ENCODE measurements around the gene SVOPL. TPM values are rescaled to one million over a fixed set of nuclear protein-coding genes. Genes with fewer than 3 reads are reported as not detected.

The SVOPL gene
- total and polyA plus RNA-seq, 10 of the 15 experiments (the other 5 are each of a cell fraction or from before 2014, with no cell fraction given) = 0.15 TPM; not detected in 9

DNA sequence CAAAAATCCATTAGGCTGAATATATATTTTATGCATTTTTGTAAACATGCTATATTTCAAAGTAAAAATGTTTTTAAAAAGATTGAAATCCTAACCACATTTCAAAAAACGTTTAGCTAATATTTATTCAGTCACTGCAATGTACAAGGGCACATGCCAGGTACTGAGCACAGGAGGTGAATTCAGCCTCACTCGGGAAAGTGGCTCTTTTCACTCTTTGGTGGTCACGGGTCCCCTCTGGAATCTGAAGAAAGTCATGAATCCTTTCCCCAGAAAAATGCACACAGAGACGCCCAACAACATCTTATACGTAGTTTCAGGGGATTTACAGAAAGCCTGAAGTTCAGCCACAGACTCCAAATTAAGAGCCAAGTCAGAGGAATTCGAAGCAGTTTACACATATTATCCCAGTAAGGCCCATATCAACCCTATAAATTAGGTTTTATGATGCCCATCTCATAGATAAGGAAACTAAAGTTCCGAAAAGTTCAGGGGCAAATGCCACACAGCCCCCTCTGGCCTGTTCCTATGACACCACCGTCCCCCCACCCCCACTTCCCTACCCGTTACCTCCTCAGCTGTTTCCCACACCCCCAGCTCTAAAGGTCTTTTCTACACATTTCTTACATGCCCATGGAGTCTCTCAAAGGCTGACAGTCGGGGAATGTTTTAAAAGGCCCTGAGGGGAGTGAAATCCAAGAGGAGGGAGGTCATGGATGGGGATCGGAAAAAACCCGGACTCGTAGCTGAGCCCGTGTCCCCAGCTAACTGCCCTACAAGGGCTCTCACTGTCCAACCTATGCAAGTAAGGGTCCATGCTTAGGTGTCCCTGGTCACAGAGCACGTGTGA lies 9.6 kb upstream of the SVOPL start:
- BruUV-seq (replicated peaks) = no TSS peak
- POLR2A ChIA-PET = no interaction called here
- no peaks in the 10 kb centered on the region for H3K9me3 ChIP-seq (replicated peaks; ENCODE audit: control insufficient read depth, insufficient read depth, low read length)
- FAIRE-seq (no peak), DNase-seq (ENCODE audit: low read depth, low spot score) (no peak), ATAC-seq (no peak)
- no peaks in the 10 kb centered on the region for H3K4me1 ChIP-seq (ENCODE audit: control insufficient read depth, insufficient read depth, low read length)
- H2AFZ ChIP-seq (ENCODE audit: control insufficient read depth, low read depth, low read length) = no peak overlapping the region
- H4K20me1 ChIP-seq (ENCODE audit: control insufficient read depth, insufficient read depth) = no peaks in the 10 kb centered on the region
- H3K27me3 ChIP-seq (replicated peaks in 1 of 2; ENCODE audit: control insufficient read depth in 2 of 2, insufficient read depth in 2 of 2, low read length in 1 of 2) = no peaks in the 10 kb centered on the region
- in situ Hi-C loops (cut with MboI) (no loop called here), intact Hi-C loops (cut with micrococcal nuclease; ENCODE audit: unreplicated experiment) (no loop called here)
- 43% methylated on average over 15 of the region's 15 CpGs for WGBS (ENCODE audit: insufficient coverage, insufficient replicate concordance, low lambda C conversion rate, missing lambda C conversion rate)
- no peaks in the 10 kb centered on the region for H3K36me3 ChIP-seq (ENCODE audit: control insufficient read depth in 2 of 2, insufficient read depth in 2 of 2, low read length in 1 of 2)
- H3K27ac ChIP-seq (ENCODE audit: control insufficient read depth, insufficient read depth) = no peak overlapping the region
- SMC1A ChIA-PET (ENCODE audit: uncharacterized antibody, unreplicated experiment) = interaction anchor here (0.6 kb wide), 1 partner anchor 101 kb away, joined by 3 read pairs; no protein-coding TSS in a partner anchor
- no peak overlapping the region for H3K4me3 ChIP-seq
- TF ChIP-seq HDAC2 (IDR thresholded peaks at IDR 0.05) (no peak), ATF2 (IDR thresholded peaks at IDR 0.05; ENCODE audit: low read length) (no peak), KDM1A (IDR thresholded peaks at IDR 0.05; ENCODE audit: borderline replicate concordance) (no peak), ZNF207 (IDR thresholded peaks at IDR 0.05; ENCODE audit: borderline replicate concordance) (no peak), SIX5 (IDR thresholded peaks at IDR 0.05; ENCODE audit: low read depth, low read length, severe bottlenecking) (no peak), EZH2 (IDR thresholded peaks at IDR 0.05; ENCODE audit: borderline replicate concordance, control insufficient read depth, low read depth, low read length) (no peak), ZZZ3 (IDR thresholded peaks at IDR 0.05; ENCODE audit: control insufficient read depth, insufficient read length, low read depth) (no peak), NRF1 (conservative IDR thresholded peaks at IDR 0.05; ENCODE audit: low read depth, low read length) (no peak), BMI1 (IDR thresholded peaks at IDR 0.05; ENCODE audit: borderline replicate concordance) (no peak), GATAD2B (conservative IDR thresholded peaks at IDR 0.05; ENCODE audit: low read depth) (no peak)
- no peaks in the 10 kb centered on the region for H3K79me2 ChIP-seq (ENCODE audit: control insufficient read depth, insufficient read depth, low read length)
- CTCF ChIA-PET = interaction anchor here (0.6 kb wide), 1 partner anchor 518 kb away, joined by 3 read pairs; no protein-coding TSS in a partner anchor
- H3K9ac ChIP-seq (ENCODE audit: control insufficient read depth, insufficient read depth, low read length) = no peak overlapping the region
- H3K4me2 ChIP-seq (ENCODE audit: control insufficient read depth, insufficient read depth) = no peak overlapping the region
- RAD21 ChIA-PET (ENCODE audit: unreplicated experiment) = no interaction called here
